G401.6 (cell line): ENCODE measurements around the gene HDAC9.
"Not testable (repeated sequence)": the region's sequence is repeated elsewhere in the genome, so short reads cannot be mapped to it uniquely, and the experiment has no call there.

Experiments used
- FAIRE-seq: peaks from 2 replicates; lab custom pipeline; 2012; peaks lifted over from hg19 to GRCh38; lab: Jason Lieb, UNC

The HDAC9 gene

DNA sequence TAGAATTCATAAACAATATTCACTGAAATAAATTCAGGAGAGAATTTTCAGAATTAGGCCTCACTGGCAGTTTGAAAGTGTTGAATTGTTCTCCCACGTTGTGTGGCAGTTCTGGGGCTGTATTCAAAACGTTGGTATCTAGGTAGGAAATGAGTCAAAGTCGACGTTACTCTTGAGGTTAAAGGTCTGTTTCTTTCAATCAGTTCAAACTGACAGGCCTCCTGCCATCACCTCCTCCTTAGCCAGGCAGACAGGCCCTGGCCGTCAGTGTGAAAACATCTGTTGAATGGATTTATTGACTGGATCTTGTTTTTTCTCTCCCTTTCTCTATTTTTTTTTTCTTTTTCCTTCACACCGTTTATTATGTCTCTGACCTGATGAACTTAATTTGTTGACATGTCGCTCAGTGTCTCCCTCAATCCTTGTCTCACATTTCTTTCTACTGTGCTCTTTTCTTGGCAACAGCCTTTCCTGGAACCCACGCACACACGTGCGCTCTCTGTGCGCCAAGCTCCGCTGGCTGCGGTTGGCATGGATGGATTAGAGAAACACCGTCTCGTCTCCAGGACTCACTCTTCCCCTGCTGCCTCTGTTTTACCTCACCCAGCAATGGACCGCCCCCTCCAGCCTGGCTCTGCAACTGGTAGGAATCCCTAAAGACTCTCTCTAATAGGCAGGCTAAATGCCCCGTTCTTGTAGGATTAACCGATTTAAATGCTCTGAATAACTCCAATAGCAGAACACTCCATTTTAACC lies 231.7 kb downstream of the HDAC9 start:
- FAIRE-seq: no peak

DNA sequence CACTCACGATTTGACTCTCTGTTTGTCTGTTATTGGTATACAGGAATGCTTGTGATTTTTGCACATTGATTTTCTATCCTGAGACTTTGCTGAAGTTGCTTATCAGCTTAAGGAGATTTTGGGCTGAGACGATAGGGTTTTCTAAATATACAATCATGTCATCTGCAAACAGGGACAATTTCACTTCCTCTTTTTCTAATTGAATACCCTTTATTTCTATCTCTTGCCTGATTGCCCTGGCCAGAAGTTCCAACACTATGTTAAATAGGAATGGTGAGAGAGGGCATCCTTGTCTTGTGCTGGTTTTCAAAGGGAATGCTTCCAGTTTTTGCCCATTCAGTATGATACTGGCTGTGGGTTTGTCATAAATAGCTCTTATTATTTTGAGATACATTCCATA lies 240.5 kb downstream of the HDAC9 start:
- FAIRE-seq: not testable (repeated sequence)

DNA sequence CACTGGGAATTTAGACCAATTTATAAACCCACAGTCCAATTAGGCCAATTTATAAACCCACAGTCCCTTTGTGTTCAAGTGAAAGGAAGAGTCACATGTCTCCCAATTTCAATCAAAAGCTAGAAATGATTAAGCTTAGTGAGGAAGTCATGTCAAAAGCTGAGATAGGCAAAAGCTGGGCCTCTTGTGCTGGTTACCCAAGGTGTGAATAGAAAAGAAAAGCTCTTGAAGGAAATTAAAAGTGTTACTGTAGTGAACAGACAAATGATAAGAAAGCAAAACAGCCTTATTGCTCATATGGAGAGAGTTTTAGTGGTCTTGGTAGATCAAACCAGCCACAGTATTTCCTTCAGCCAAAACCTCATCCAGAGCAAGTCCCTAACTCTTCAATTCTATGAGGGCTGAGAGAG lies 245.0 kb downstream of the HDAC9 start:
- no peak for FAIRE-seq

DNA sequence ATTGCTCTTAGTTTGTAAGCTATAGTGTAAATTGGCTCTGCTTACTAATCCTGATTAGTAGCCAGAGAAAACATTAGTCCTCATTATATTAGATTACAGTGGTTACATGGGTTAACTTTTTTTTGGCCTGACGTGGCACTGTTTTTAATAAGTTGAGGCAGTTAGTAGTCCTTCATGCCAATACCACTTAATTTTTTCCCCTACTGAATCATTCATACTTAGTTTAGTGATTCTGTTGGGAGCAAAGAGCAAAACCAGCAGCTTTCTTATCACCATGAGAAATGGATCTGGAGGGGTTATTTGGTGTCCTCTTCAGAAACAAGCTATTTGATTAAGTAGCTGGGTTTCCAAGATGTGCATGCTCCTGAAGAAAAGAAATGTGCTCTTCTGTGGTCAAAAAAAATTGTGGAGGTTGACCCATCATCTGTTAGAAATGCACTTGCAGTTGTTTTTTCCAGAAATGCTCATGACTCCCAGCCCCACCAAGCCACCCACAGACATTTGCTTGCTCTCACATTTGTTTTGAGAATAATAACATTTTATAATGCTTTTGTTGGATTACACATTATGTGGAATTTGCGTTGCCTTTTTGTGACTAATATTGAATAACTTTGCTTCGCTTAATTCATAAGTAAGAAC lies 258.5 kb downstream of the HDAC9 start:
- no peak for FAIRE-seq

DNA sequence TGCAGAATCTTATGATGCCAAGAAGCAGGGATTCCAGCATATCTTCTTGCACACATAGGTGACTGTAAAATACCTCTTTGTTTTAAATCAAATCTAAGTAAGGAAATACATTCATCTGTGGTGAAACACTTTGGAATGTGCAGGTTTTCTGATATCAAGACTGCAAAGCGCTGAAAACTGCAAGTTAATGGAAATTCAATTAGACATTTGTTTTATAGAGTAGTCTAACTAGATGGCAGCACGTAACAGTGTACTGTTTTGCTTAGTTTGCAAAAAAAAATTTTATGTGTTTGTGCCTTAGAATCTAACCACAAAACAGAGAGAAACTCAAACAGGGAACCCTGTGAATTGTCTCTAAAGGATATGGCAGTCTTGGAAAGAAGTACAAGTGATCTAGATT lies 259.2 kb downstream of the HDAC9 start:
- FAIRE-seq: no peak

DNA sequence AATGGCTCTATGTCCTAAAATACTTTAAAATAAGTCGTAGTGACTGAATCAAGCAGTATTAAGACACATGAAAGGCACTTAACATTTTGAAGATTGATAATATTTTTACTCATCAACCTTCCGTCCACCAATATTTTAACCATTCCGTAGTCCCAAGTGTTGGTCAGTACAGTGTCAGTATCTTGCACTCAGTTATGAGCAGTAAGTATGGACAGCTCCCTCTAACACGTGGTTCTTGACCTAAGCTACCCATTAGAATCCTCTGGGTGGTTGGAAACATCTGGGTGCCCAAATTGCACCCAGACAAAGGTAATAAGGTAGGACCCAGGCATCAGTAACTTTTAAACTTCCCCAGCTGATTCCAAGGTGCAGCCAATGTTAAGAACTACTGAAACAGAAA lies 260.2 kb downstream of the HDAC9 start:
- no peak for FAIRE-seq

DNA sequence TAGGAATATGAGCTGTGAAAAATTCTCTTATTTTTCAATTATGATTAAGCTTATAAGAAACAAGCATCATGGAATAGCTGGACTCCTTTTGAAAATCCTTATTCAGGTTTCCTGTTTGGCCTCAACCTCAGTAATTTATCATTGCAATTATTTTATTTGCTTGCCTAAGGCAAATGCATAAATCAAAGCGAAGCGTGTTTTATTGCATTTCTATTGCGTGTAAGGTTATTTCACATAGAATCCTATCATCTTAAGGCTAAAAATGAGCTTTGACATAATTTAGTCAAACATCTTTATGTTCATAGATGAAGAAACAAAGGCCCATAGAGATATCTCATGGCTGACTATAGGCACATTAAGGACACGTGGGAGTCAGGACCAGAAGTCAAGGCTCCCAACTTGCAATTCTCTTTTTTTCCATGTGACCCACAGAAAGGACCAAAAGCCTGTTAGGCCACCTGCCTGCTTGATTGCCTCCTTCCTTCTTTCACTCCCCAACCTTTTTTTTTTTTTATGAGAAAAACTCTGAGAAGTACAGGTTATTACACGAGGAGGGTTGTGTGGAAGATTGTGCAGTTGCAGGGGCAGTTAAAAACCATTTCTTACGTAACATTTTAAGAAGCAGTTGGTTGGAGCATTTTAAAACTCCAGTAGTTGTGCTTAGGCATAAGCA lies 261.0 kb downstream of the HDAC9 start:
- no peak for FAIRE-seq

DNA sequence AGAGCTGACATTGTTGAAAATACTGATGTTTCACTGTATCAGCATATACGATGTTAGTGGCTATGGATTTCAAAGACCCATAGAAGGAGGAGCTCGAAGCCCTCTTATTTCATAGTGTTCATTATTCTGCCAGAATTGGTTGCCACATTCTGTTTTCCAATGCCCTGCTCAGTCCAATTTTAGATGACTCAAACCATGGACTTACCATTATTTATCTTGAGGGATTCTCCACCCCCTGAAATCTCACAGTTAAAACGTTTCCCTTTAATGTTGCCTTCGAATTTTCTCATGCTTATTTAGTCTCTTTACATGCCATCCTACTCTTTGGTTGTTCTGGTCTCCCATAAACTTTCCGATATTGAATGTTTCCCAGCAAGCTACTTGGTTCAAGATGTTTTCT lies 264.5 kb downstream of the HDAC9 start:
- FAIRE-seq: no peak

DNA sequence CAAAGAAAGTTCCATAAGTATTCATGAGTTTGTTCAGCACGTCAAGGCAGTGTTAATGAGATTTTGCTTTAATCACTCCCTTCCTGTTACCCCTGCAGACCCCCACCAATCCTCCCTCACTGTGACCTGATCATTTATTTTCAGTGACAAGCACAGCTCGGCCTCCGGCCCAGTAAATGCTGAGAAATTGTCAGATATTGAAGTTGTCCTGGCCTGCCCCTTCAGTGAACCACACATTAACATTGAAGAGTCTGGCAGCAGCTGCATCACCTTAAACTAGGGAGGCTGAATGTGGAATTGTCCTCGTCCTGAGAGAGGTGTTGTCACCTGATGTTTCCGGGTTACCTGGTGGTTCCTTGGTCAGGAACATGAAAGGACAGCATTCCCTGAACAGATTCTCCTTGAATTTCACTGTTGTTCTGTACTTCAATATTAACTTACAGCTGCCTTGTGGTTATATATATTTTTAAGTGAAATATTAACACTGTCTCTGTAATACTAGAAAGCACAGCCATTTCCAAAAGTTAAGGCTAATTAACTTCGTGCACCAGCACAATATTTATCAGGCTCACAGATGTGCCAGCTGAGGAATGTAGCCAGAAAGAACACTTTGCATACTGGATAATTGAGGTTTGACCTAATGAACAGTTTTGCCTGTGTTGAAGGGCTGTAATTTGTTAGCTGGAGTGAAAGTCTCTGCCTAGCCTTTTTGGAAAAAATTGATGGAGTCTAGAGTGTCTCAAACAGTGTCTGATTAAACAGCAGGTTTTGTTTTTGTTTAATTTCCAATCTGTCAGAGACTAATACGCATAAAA lies 265.3 kb downstream of the HDAC9 start:
- FAIRE-seq: no peak

DNA sequence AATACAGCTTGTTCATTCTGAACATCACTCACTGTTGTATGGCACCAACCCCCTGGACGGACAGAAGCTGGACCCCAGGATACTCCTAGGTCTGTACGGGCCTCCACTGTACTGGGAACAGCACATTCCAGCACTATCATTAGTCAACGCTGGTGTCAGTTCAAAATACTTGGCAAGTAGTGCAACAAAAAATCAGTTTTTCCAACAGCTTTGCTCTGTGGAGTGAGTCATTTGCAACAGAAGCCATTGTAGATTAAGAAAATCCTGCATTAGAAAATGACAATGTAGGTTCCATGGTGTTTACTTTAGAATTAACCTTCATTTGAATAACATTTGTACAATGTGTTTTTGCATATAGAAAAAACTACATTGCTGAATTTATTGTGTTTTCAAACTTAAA lies 266.6 kb downstream of the HDAC9 start:
- no peak for FAIRE-seq

DNA sequence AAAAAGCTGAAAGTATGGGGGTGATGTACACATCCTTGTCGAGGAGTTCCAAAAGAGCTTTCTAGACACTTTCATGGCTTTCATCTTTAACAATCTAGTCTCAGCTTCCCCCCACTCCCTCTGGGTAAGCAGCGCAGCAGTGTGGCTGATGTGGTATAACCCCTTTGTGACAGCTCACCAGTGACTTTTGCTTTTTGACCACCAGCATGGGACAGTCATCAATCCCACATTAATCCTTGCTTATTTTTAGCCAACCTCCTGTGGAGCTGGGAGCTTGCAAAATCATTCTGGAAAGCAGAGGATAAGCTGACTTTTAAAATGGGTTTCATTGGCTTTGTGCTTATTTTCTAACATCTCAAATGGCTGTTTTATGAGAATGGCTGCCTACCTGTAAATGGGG lies 272.7 kb downstream of the HDAC9 start:
- FAIRE-seq: no peak

DNA sequence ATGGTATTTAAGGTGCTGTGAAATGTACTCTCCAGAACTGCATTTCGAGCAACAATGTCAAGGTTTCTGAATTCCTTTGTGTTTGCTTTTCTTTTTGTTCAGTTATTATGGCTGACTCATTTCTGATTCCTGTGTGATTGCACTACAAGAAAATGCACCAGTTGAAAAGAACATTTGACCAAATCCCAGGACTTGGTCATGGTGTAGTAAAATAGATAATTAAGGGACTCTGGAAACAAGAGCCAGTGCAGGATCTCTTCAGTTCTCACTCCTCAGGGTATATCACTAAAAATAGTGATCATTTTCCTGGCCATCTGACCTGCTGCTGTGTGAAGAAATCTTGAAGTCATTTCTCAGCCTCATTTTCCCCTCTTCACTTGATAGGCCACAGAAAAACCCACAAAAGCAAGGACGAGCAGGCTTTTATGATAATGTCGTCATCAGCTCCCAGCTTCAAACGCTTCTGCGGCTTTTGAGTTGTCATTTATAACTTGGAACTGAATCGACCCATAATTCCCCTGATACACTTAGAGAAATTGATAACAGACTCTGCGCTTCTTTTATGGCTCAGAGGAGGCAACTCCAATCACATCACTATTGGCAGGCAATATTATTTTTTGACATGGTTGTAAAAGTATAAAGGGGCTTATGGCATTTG lies 274.7 kb downstream of the HDAC9 start:
- FAIRE-seq: no peak

DNA sequence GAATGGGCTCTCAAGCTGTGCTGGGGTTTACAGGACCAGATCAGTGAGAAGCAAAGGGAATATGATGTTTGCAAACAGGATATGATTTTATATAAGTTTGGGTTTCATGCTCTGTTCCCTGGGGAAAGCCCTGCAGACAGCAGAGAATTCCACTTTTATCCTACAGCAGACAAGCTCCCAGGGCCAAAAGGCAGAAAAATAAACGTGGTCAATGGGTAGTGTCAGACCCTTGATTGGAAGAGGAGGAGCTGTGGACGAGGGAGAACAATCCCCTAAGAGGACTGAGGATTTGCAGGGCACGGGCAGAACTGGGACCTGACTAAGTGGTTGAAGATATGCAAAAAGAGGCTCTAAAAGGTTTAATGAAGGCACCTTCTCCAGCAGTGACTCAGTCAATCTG lies 275.3 kb downstream of the HDAC9 start:
- FAIRE-seq: no peak

DNA sequence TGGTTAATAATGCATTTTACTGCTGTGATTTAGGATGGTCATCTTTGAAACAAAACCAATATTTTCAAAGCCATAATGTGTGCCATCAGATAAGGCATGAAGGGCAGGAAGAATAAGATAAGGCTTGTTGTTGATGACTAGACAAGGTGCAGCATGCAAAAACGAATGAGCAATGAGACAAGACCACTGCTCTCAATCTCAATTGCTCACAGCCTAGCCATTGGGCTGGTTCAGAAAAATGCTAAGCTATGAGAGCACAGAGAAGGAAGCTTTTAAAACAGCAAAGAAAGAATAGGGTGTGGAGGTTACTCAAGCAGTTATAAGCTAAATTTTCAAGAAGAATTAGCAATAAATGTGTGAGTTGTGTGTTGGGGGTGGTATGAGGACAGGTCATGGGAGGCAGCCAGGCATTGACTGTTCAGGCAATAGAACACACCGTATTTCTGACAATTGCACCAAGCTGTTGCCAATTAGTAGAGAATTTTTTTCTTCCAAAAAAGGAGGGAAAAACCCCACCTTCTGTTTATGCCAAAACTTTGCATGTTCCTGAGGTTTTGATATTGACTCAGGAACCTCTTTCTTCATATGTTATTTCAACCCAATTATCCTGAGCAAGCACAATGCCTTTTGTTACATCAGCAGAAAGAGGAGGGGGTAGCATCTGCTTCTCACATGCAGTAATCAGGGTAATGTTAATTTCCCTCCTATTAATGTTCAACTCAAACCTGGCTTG lies 276.5 kb downstream of the HDAC9 start:
- no peak for FAIRE-seq

DNA sequence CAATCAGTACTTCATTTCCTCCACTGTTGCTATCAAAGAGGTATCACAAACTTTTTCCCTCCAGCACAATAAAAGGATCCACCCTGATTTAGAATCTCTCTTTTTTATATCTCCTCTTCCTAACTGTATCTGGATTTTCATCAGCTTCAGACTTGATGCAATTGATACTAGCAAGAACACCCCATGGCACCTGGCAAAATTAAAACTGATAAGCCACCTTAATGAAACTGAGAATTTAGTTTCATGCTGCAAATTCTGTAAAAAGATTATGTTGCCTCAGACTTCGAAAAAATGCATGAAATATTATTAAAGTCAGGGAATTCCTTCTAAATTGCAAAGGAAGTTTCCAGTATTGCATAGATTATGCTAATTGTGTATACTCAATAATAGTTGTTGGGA lies 277.0 kb downstream of the HDAC9 start:
- no peak for FAIRE-seq

DNA sequence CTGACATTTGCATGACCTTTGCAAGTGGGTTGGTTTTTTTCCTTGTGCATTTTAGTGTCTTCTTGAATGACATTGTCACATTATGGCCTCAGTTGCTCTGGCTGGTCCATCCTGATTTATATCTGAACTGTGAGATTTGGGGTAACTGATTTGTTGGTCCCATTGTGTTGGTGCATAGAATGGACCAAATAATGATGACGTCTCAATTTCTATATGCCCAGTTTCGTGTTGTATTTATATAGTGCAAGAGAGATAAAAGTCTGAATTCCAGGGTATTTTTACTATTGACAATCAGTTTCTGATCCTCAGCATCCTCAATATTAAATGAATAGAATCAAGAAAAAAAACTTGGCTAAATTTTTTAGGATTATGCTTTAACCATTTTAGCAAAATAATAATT lies 281.8 kb downstream of the HDAC9 start:
- FAIRE-seq: no peak

DNA sequence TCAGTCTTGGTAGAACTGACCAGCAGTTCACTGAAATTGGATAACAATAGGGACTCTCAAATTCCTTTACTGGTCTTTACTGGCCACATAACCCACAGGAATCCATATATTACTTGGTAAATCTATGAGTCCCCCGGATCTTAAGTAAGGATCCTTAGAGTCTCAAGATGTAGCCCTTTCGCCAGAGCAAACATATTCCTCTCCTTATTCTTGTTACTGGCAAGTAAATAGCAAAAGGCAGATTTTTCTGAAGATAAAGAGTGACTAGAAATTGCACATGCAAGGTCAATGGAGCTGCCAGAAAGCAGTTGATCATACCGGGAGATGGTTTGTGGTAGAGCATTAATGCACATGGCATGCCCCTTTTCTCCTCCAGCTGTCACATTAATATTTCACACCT lies 283.0 kb downstream of the HDAC9 start:
- no peak for FAIRE-seq

DNA sequence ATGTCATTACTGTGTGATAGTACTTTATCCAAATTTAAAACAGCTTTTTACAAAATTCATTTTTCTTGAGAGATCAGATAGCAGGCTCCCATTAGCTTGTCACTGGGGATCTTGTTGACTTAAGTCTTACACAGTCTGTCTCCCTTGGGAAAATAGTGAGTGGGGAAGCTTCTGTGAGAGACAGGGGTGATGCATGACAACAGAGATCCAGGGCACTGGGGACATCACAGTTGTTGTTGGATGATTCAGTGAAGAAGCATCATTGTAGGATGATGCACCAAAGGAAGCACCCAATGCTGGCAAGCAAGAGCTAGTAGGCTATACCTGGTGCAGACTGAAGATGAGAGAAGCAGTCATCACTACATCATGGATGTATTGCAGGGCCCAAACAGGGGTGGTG lies 284.7 kb downstream of the HDAC9 start:
- no peak for FAIRE-seq

DNA sequence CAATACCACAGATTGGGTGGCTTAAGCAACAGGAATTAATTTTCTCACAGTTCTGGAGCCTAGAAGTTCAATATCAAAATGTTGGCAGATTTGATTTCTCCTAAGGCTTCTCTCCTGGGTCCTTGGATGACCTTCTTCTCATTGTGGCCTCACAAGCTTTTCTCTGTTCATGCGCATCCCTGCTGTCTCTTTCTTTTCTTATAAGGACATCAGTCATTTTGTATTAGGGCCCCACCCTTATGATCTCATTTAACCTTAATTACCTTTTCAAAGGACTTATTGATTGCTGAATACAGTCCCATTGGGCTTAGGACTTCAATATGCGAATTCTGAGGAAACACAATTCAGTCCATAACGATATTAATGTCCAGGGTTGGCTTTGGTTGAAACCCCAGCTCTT lies 285.4 kb downstream of the HDAC9 start:
- FAIRE-seq: no peak

DNA sequence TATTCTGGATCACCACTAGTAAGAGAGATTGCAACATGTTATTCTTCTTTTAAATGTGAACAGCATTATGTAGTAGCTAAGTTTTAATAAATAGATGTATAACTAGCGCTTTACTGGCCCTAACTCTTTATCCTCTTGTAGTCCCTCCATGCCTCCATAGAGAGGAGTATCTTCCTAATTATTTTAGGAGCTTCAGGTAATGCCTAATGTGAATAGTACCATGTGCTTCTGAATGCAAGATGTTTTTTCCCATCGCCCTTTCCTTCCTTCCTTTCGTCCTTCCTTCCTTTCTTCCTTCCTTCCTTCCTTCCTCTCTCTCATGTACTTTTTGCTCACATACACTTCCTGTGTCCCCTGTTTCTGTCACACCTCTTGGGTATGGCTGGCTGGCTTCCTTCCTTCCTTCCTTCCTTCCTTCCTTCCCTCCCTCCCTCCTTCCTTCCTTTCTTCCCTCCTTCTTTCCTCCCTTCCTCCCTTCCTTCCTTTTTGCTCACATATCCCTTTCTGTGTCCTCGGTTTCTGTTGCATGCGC lies 290.7 kb downstream of the HDAC9 start:
- no peak for FAIRE-seq

DNA sequence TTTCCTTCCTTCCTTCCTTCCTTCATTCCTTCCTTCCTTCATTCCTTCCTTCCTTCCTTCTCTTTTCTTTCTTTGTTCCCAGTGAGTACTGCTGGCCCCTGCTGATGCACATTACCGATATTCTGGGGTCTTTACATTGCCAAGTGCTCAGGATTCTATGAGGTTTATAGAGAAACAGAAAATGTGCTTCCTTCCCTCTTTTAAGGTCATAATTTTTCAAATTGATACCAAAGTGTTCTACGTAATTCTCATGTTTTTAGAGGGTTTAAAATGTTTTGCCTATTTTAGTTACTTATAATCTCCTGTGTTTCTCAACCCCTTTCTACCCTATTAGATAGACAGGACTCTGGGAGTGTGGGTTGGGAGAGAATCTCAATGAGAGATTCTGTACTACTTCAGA lies 291.2 kb downstream of the HDAC9 start:
- no peak for FAIRE-seq
